Stimulated activated CD4-positive, alpha-beta T cell treated with anti-CD3 and anti-CD28 coated beads, Interleukin-4, amount 100 ng/mL, for 24 hours (primary cell): ENCODE measurements around the gene PCBD1.
"Not testable (repeated sequence)": the region's sequence is repeated elsewhere in the genome, so short reads cannot be mapped to it uniquely, and the experiment has no call there.

Experiments
- DNase-seq: peaks from one replicate; pipeline ENCODE4 v3.0.0-alpha.2; 2020

Gene PCBD1

DNA sequence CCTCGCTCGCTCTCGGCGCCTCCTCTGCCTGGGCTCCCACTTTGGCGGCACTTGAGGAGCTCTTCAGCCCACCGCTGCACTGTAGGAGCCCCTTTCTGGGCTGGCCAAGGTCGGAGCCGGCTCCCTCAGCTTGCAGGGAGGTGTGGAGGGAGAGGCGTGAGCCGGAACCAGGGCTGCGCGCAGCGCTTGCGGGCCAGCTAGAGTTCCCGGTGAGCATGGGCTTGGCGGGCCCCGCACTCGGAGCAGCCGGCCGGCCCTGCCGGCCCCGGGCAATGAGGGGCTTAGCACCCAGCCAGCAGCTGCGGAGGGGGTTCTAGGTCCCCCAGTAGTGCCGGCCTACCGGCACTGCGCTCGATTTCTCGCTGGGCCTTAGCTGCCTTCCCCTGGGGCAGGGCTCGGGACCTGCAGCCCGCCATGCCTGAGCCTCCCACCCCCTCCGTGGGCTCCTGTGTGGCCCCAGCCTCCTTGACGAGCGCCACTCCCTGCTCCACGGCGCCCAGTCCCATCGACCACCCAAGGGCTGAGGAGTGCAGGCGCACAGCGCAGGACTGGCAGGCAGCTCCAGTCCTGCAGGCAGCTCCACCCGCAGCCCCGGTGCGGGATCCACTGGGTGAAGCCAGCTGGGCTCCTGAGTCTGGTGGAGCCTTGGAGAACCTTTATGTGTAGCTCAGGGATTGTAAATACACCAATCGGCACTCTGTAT is 26.7 kb downstream of the PCBD1 start:
- not testable (repeated sequence) for DNase-seq

- DNase-seq: no peak
These were observed 29.6 kb downstream of the PCBD1 start for GRCh38 chr10:70858759-70859158.

DNA sequence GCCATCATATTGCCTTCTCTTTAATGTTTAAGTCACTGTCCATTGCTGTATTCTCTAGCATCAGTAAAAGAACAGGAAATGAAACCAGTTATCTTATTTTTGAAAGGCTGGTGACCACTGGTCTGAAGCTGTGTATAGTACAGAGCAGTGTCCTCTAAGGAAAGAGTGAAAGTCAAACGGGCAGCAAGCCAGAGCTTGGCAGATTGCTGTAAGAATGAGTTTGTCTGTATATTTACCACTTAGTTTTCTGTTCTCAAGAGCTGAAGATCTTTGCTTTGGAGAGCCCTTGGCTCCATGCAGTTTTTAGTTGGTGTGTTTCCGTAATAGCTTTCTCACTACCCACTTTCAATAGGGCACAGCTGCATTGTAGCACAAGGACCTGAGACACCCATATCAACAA is 31.9 kb downstream of the PCBD1 start:
- no peak for DNase-seq

GRCh38 chr10:70853457-70853856 is 34.9 kb downstream of the PCBD1 start:
- DNase-seq: no peak

GRCh38 chr10:70853038-70853437 is 35.3 kb downstream of the PCBD1 start:
- DNase-seq: no peak

- DNase-seq: no peak
These were observed 36.5 kb downstream of the PCBD1 start for GRCh38 chr10:70851597-70852475.

DNA sequence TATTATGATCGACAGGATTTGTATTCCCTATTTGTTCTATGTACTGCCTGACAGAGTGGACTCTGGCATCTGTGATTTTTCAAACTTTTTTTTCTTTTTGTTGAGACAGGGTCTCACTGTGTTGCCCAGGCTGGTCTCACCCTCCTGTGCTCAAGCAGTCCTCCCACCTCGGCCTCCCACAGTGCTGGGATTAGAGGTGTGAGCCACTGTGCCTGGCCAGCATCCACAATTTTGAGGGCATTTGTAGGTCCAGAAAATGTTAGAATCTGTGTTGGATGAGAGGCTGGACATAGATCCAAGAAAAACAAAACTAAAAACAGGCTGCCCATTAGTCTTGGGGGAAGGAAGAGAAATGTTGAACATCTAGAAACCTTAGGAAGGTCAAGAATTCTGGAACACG is 38.3 kb downstream of the PCBD1 start:
- DNase-seq: no peak

DNA sequence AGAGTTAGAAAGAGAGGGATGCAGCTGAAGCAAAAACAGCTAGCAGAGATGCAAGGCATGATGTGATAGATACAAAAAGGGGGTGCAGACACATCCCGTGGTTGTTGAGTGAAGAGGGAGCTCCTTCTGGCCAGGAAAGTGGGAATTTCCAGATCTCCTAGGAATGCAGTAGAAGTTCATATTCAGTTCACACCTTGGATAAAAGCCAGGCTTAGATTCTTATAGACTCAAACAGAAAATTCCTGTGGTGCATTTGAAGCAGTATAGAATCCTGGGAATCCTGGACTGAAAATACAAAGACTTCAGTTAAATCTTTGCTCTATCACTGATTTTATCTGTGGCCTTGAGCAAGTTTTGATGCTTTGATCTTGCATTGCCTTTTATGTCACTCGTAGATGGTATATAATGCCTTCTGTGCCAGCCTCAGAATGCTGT is 38.8 kb downstream of the PCBD1 start:
- no peak for DNase-seq

DNA sequence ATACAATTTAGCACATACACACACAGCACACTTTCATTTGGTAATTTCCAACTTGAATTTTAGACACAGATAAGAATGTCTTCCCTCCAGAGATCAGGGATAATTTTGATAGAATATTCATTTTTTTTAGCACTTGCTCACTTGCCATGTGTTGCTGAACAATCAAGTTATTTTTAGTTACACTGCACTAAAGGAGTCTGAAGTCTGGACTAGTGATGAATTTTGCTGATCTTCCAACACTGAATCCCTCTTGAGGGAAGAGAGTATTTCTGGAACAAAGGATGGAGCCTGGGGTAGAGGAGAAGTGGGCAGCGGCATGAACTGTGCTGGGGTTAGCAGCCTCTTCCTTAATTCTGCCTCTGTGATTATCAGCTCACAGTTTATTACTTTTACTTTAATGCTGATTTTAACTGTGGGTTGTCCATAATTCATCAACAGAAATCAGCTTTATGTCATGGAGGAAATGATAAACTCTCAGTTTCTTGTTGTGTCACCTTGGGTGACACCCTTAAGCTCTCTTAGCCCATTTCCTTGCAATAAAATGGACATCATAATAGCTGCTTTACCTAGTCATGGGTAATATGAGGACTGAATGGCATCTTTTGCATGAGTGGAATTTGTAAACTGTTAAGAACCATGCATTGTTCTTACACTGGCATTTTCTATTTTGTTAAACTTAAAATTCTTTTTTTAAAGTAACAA is 40.6 kb downstream of the PCBD1 start:
- DNase-seq: no peak

DNA sequence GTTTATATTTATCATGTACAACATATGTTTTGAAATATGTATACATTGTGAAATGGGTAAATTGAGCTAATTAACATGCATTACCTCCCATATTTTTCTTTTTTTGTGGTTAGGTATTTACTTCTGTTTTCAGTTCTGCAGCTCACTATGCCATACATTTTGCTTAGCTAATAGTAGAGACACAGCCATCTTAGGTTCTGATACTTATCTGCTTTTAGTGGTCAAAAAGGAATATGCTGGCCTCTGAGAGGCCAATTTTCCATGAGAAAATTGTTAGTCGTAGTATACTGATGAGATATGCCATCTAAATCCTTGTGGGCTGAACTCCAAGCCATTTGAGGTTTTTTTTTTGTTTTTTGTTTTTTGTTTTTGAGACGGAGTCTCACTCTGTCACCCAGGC is 41.6 kb downstream of the PCBD1 start:
- DNase-seq: no peak

- no peak for DNase-seq
These were observed 42.5 kb downstream of the PCBD1 start for GRCh38 chr10:70845816-70846215.

DNA sequence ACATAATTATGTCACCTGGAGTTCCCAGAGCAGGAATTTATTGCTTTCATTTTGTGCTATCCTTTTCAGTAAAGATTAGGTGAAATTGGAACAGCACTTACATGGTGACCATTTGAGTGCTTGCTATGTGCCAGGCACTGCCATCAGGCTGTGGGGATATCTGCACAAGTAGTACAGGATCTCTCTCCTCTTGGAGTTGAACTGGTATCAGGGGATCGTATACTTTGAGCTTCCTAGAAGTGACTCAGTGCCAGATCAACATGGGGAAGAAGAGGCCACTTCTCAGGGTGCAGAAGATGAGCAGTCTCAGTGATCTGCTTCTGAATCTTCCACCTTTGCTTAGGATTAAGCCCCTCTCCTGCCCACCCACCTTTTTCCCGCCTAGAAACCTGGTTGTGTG is 43.1 kb downstream of the PCBD1 start:
- DNase-seq: no peak

GRCh38 chr10:70843776-70844489 is 44.4 kb downstream of the PCBD1 start:
- no peak for DNase-seq

DNA sequence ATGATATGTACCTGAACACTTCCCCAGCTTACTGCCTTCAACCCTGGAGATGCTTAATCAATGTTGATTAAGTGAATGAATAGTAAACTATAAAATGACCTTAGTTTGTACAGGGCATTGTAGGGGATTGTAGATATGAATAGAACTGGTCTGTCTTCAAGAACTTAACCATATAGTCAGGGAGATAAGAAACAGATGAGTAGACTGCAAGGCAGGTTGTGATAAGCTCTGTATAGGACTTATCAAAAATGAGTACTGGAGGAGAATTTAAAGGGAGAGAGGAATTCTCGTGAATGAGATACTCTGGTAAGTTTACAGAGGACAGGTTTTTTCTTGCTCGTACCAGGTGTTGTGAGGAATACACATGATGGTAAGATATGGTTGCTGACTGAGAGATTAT is 45.0 kb downstream of the PCBD1 start:
- no peak for DNase-seq

GRCh38 chr10:70840836-70841235 is 47.5 kb downstream of the PCBD1 start:
- no peak for DNase-seq

DNA sequence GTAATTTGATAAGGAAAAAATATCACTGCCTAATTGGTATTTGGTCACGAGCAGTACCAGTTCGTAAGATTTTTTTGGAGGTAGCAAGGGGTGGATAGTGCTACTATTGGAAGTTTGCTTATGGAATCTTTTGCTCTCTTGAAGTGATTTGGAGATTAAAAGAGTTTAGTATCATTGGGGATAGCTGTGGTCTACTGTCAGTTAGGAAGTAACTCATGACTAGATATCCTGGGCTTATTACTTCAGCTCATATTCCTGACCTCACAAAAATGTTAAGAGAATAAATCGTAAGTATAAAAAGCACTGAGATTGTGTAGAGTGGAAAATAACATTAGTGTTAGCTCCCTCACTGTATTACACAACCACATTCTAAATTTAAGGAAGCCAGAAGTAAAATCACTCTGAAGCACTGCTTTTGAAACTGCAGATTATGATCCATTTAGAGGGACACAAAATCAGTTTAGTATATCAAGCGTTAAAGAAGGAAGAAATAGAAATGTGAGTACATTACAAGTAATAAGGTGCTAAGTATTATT is 50.0 kb downstream of the PCBD1 start:
- no peak for DNase-seq

- DNase-seq: no peak
These were observed 50.7 kb downstream of the PCBD1 start for GRCh38 chr10:70837660-70838059.

GRCh38 chr10:70836319-70836718 is 52.0 kb downstream of the PCBD1 start:
- DNase-seq: no peak

DNA sequence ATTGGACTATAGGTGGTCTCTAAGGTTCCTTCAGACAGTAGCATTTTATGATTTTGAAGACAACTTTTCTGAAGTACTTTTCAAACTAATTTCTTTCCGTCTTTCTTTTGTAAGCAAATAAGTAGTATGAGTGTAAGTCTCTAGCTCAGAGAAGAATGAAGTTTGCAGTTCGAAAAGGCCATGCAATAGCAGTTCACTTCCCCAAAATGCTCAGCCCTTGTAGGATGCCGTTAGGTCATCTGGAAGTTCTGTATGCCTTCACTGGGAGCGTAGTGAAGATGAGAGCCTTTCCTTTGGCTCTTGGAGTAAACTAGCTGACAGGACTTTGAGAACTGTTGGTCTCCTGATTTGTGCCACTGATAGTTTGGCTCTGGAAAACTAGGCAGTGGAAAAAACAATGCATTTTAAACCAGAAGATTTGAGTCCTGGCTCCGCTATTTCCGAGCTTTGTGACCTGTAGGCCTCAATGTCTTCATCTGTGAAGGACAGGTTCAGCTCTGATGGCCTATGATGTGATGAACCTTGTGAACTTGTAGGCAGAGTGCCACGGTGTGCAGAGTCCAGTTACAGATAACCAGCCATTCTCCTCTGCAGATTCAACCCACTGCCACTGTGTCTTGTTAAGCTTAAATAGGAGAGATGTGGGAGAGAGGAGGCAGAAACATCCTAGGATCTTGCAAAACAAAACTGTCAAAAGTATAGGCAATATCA is 53.8 kb downstream of the PCBD1 start:
- no peak for DNase-seq

- no peak for DNase-seq
These were observed 54.3 kb downstream of the PCBD1 start for GRCh38 chr10:70834021-70834420.

DNA sequence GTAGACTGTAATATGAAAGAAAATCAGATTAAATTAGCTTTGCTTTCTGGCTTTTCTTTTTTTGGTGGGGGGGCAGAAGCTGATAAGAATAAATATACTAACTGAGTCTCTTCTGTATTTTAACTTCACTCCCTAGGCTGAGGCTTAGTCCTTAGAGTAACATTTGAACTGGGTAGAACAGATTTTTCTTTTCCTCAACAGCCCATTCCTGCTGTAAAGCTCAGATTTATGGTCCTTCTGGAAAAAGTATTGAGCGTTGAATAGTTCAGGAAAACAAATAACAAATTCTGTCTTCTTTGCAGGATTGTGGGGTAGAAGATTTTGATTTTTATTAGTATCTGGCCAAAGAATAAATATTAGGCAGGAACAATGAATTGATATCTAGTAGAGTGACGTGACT is 54.8 kb downstream of the PCBD1 start:
- no peak for DNase-seq
